ENCODE measurements around the gene ELOA. TPM values are rescaled to one million over a fixed set of nuclear protein-coding genes. Genes with fewer than 3 reads are reported as not detected.

The ELOA gene
- total RNA-seq, 4 donors from 2014 or later: 37.8 to 44.0 (median 41.2) TPM

DNA sequence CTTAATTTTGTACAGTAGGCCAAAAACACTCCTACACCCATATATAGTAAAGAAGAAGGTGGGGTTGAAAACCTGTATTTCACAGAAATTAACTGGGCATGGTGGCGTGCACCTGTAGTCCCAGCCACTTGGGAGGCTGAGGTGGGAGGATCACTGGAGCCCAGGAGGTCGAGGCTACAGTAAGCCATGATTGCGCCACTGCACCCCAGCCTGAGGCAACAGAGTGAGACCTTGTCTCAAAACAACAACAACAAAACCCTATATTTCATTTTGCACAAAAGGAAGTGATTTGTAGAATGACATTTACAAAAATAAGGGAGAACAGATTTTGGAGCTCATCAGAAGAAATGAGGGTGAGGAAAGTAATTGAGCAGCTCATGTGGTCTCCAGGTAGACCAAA, 45.4 kb downstream of the ELOA start:
- Histone ChIP-seq H3K27ac (no peak overlapping the region), H3K4me1 (peaks cover 19 to 35% (median 26%) of the 10 kb centered on the region in 3 donors), H3K4me3 (no peak overlapping the region), H3K27me3 (no peaks in the 10 kb centered on the region), H3K9me3 (no peaks in the 10 kb centered on the region), H3K36me3 (peaks cover 7 to 68% (median 14%) of the 10 kb centered on the region in 3 donors)
- 77 to 89% methylated on average over 3 of the region's 3 CpGs for WGBS, 2 donors
- intact Hi-C loops (cut with DNase I): no loop called here
- no peak for TF ChIP-seq CTCF (IDR thresholded peaks at IDR 0.05)
- TF ChIP-seq POLR2A (IDR thresholded peaks at IDR 0.05): no peak
- no peak for DNase-seq

DNA sequence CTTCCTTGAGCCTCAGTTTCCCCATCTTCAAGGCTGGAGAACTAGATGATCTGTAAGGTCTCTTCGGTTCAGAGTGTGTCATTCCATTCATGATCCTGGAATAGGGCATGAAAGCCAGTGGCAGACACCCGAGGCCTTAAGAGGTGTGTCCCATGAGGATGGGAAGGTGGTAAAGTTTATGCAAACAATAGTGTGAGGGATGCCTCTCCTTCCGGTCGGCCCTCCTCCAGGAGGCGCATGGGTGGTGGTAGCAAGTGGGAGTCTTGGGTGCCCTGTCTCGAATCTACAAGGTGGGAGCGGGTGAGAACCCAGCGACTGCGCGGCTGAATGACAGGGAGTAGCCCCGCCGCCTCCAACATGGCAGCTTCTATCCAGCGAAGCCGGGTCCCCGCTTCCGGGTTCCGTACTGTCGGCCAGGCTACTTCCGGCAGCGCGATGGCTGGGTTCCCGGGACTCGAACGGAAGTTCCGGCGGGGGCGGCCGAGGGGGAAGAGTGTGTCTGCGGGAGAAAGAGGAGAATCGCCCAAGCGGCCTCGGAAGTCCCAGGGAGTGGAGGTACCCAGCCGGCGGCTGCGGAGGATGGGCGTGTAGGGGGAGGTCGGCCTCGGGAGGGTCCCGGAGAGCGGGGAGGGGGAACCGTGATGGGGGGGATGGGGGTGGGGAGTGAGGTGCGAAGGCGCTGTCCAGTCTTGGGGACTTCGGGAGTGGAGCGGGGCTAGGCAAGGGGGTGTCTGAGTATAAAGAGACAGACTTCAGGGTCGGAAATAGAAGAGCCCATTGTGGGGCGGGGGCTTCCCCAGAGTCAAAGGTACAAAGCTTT, 47.6 kb downstream of the ELOA start, which contains the start of gene LYPLA2:
TSS of gene LYPLA2 (plus strand) at position 450 of the 820 bp plus-strand sequence. CDS start 1,538 bp downstream, outside the sequence.
- 1 to 3% methylated on average over 11 to 26 of the region's 47 CpGs for WGBS, 2 donors
- intact Hi-C loops (cut with DNase I): no loop called here
- peak within 1 kb of the TSS; percentile 80 to 90 (median 85) for H3K27ac ChIP-seq
- no peaks in the 10 kb centered on the region for H3K27me3 ChIP-seq
- peak within 1 kb of the TSS; percentile 52 to 93 (median 78) for H3K4me3 ChIP-seq
- DNase-seq: peak; percentile 41
- H3K36me3 ChIP-seq: peaks cover 11 to 68% (median 19%) of the 10 kb centered on the region in 3 donors
- peaks cover 20 to 38% (median 26%) of the 10 kb centered on the region in 3 donors for H3K4me1 ChIP-seq
- TF ChIP-seq POLR2A (IDR thresholded peaks at IDR 0.05) (peak in 3 of 4 donors; percentile 15 to 30 (median 26)), CTCF (IDR thresholded peaks at IDR 0.05) (peak in 2 of 6 experiments; percentile 4 to 26)
- H3K9me3 ChIP-seq: no peaks in the 10 kb centered on the region

DNA sequence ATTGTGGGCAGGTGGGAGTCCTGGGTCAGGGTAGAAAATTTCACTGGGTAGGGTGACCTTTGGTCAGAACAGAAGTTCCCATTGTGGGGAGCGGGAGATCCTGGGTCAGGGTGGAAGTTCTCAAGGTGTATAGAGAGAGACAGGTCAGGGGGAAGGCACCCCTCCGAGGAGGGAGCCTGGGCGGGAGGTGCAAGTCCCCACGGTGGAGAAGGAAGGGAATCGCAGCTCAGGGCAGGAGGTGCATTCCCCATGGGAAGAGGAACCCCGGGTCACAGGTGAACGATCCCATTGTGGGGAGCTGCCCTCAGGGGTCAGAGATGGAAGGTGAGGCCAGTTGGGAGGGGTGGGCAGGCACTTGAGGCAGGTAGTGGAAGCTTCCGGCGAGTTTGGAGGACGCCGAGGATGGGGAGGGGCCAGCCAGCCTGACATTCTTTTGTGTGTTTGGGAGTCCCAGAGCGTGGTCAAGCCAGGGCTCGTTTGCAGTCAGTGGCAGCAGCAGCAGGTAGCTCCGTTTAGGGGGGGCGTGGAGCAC, 48.3 kb downstream of the ELOA start:
- Histone ChIP-seq H3K4me3 (peak overlapping the region; percentile 52 to 93 (median 78)), H3K9me3 (no peaks in the 10 kb centered on the region), H3K4me1 (peaks cover 20 to 45% (median 26%) of the 10 kb centered on the region in 3 donors), H3K27me3 (no peaks in the 10 kb centered on the region), H3K36me3 (peaks cover 16 to 68% (median 19%) of the 10 kb centered on the region in 3 donors), H3K27ac (peak overlapping the region; percentile 80 to 90 (median 85))
- TF ChIP-seq POLR2A (IDR thresholded peaks at IDR 0.05) (no peak), CTCF (IDR thresholded peaks at IDR 0.05) (peak in 1 of 6 experiments; percentile 18)
- 0% methylated on average over 8 to 12 of the region's 15 CpGs for WGBS, 2 donors
- intact Hi-C loops (cut with DNase I): no loop called here
- no peak for DNase-seq

GRCh38 chr1:23792151-23792945, 49.1 kb downstream of the ELOA start:
- peak overlapping the region; percentile 80 to 90 (median 85) for H3K27ac ChIP-seq
- H3K9me3 ChIP-seq: no peaks in the 10 kb centered on the region
- no peaks in the 10 kb centered on the region for H3K27me3 ChIP-seq
- peaks cover 12 to 68% (median 23%) of the 10 kb centered on the region in 3 donors for H3K36me3 ChIP-seq
- intact Hi-C loops (cut with DNase I): no loop called here
- H3K4me3 ChIP-seq: peak overlapping the region; percentile 52 to 93 (median 78)
- WGBS, 2 donors: 60% methylated on average over 1 of the region's 19 CpGs; no CpG with 5 or more reads in 1 of the 2 donors
- peaks cover 20 to 50% (median 26%) of the 10 kb centered on the region in 3 donors for H3K4me1 ChIP-seq
- TF ChIP-seq POLR2A (IDR thresholded peaks at IDR 0.05): no peak
- no peak for TF ChIP-seq CTCF (IDR thresholded peaks at IDR 0.05)
- no peak for DNase-seq
